ENCODE data around the gene TMCO4. TPM values are rescaled to one million over a fixed set of nuclear protein-coding genes. Genes with fewer than 3 reads are reported as not detected.

Gene TMCO4
- 8.6 and 9.5 TPM in 2 replicates for total RNA-seq

DNA sequence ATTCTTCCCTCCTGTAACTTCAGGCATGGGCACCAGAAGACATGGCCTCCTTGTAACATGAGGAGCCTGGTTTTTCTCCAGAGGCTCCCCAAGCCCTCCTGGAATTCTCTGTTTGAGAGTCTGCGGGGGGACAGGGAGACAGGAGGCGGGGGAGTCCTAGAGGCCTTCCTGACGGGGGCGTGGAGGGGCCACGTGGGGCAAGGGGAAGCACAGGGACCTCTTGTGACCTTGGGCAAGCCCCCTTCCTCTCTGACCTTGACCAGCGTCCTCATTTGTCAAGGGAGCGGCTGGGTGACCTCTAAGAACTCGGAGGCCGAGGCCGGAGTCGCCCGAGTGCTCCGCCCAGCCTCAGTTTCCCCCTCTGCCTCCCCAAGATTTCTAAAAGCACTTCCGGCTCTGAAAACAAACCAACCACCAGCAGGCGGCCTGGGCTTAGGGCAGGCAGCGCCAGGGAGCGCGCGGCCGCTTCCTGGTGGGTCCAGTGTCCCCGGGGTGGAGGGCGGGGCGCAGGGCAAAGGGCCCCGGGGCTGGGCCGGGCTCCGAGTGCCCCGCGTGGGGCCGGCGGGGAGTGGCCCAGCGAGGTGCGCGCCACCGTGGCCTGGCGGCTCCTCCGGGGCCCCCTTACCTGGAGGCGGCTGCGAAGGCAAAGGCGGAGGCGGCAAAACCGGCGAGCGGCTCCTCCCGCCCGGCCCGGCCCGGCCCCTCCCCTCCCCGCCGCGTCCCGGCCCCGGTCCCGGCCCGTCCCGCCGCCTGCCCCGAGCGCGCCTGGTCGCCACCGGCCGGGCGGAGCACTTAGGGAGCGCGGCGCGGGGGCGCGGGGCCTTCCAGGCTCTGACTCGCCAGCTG, at the start of gene TMCO4:
Gene TMCO4 (minus strand): TSS at position 687 of the 846 bp plus-strand sequence. CDS start 19,158 bp downstream, outside the sequence.

DNA sequence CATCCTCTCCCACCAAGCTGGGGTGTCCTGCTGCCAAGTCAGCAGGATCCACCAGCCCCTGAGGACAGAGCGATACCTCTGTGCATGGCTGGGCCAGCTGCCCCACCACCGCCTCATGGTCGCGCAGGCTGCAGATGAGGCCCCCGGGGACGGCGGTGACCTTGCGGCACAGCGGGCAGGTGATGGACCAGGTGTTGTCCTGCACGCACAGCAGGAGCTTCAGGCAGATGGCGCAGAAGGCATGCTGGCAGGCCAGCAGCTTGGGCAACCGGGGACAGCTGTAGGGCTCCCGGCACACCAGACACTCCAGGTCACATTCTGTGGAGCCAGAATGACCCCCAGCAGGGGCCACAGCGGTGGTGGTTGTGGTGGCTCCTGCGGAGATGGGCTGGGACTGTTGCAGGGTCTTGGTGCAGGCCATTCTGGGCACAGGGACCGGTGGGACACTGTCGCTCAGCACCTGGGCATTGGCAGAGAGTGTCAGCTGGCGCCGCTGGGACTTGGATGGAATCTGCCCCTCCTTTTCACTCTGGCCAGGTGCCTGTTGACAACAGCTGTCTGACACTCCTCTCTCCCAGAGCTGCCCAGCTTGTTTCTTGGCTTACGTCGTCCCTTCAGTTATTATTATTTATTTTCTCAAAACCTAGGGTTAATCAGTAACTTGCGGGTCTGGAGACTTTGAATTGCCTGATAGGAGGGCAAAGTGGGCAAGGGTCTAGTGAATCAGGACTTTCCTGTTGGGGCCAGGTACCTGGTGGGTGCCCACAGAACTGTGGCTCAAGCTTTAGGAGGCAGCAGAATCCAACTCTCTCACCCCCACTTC, 15.2 kb upstream of the TMCO4 start, which contains the start of gene RNF186:
Gene RNF186 (minus strand): TSS at position 603 of the 823 bp plus-strand sequence. CDS start 182 bp downstream, at position 421.

DNA sequence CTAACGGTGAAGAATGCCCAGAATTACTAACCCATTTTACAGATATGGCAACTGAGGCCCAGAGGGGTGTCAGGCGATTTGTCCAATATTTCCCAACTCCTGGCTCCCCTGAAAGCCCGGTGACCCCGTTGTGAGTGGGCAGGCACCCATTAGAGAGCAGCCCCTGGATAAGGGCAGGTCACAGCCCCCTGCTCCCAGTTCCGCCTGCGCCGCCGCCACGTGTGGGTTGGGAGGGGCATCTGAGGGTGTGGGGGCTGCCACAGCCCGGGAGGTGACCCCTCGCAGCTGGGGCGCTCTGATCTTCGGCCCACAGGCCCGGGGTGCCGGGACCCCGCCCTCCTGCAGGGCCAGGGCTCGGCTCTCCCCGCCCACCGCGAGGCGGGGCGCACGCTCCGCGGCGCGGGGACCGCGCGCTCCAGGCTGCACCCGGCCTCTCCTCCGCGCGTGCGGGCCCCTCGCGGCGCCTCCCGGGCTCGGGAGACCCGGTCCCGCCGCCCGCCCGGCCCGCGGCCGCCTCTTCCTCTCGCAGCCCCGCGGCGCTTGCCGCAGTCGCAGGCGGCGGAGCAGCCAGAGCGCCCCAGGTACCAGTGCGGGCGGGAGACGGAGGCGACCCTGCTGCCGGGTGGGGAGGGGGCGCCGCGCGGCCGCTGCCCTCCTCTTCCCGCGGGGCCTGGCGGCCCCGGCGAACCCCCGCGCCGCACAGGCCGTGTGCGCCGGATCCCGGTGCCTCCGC, 135.1 kb downstream of the TMCO4 start, which contains the start of gene HTR6:
Gene HTR6 (plus strand): TSS at position 423 of the 733 bp plus-strand sequence. CDS start 879 bp downstream, outside the sequence.

DNA sequence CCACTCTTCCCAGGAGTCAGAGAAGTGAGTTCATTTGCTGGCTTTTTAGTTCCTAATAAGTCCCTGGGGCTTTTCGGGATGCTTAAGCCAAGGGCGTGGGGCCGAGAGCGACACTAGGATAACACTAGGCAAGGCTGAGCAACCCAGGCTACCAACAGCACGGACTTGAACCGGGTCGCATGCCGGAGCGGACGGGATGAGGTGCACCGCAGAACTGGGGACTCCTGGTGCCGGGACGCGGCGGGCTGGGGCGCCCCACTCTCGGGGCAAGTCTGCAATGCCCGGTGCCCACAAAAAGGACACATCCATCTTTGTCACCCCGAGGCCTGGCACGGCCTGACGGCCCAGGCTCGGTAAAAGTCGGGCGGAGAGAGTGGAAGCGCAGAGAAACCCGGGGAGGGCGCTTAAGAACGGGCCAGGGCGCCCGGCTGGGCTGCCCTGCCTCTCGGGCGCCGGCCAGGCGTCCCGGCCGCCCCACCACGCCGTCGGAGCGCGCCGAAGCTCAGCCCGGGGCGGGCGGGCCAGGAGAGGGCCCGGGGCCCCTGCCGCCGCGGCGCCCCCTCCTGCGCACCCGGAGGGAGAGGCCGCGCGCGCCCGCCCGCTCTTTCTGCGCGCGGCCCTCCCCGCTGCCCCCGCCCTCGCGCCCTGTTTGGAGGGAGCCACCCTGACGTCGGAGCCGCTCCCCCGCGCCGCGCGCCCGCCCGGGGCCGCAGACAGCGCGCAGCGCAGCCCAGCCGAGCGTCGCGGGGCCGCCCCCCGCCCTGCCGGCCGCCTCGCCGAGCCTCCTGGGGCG, 155.9 kb downstream of the TMCO4 start, which contains the start of gene NBL1:
Gene NBL1 (plus strand): TSS at position 710 of the 793 bp plus-strand sequence. CDS start 10,720 bp downstream, outside the sequence.

Other genes with a start within 250 kb of the TMCO4 start
- 88.3 and 288 TPM in 2 replicates for gene NBL1, start 155.6 kb downstream of the TMCO4 start, total RNA-seq
- not detected in 2 replicates for gene HTR6, start 135.0 kb downstream of the TMCO4 start, total RNA-seq
- gene RNF186, start 15.4 kb upstream of the TMCO4 start, total RNA-seq: not detected in 2 replicates
- 1.9 and 2.1 TPM in 2 replicates for gene OTUD3, start 82.5 kb upstream of the TMCO4 start, total RNA-seq
- gene PLA2G2E, start 123.7 kb upstream of the TMCO4 start, total RNA-seq: not detected in 2 replicates
- not detected in 2 replicates for gene PLA2G2A, start 179.7 kb upstream of the TMCO4 start, total RNA-seq

Measured in mesangial cell (primary cell).